ENCODE measurements around the gene MCC. TPM values are rescaled to one million over a fixed set of nuclear protein-coding genes. Genes with fewer than 3 reads are reported as not detected.

Gene MCC
- total RNA-seq, 1 experiment from 2014 or later: 23.5 TPM

DNA sequence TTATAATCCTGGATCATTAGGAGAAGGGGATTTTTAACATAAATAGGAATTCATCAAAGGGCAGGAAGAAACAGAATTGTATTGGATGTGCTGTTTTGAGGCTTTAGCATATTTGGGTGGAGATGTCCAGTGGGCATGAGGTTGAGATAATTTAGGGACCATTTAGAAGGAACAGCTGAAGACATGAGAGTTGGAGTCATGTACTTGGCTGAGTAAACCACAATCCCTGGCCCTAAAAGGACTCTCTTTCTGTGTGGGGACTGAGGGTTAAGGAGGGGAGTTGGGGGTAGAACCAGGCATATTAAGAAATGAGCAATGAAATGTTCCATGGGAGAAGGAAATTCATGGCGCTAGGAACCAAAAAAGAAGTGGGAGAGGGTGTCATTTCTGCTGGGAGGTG lies 450.1 kb downstream of the MCC start:
- Mint-ChIP-seq H3K9me3 (no peaks in the 10 kb centered on the region), H3K27me3 (ENCODE audit: low read depth) (no peaks in the 10 kb centered on the region), H3K27ac (no peak overlapping the region), H3K4me1 (peaks cover 34% of the 10 kb centered on the region), H3K36me3 (peaks cover 3% of the 10 kb centered on the region), H3K4me3 (no peak overlapping the region)
- no peak for TF ChIP-seq ZNF416 (CRISPR knock-in tag; IDR thresholded peaks at IDR 0.05)
- TF ChIP-seq, protein P1, sequence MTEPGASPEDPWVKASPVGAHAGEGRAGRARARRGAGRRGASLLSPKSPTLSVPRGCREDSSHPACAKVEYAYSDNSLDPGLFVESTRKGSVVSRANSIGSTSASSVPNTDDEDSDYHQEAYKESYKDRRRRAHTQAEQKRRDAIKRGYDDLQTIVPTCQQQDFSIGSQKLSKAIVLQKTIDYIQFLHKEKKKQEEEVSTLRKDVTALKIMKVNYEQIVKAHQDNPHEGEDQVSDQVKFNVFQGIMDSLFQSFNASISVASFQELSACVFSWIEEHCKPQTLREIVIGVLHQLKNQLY (CRISPR knock-in tag; IDR thresholded peaks at IDR 0.05): no peak
- TF ChIP-seq ZNF317 (CRISPR knock-in tag; IDR thresholded peaks at IDR 0.05; ENCODE audit: borderline replicate concordance, low read depth): no peak
- TF ChIP-seq, protein P2, sequence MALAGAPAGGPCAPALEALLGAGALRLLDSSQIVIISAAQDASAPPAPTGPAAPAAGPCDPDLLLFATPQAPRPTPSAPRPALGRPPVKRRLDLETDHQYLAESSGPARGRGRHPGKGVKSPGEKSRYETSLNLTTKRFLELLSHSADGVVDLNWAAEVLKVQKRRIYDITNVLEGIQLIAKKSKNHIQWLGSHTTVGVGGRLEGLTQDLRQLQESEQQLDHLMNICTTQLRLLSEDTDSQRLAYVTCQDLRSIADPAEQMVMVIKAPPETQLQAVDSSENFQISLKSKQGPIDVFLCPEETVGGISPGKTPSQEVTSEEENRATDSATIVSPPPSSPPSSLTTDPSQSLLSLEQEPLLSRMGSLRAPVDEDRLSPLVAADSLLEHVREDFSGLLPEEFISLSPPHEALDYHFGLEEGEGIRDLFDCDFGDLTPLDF (CRISPR knock-in tag; IDR thresholded peaks at IDR 0.05): no peak
- TF ChIP-seq, protein P3, sequence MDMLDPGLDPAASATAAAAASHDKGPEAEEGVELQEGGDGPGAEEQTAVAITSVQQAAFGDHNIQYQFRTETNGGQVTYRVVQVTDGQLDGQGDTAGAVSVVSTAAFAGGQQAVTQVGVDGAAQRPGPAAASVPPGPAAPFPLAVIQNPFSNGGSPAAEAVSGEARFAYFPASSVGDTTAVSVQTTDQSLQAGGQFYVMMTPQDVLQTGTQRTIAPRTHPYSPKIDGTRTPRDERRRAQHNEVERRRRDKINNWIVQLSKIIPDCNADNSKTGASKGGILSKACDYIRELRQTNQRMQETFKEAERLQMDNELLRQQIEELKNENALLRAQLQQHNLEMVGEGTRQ (CRISPR knock-in tag; IDR thresholded peaks at IDR 0.05): no peak
- TF ChIP-seq JUN (CRISPR knock-in tag; IDR thresholded peaks at IDR 0.05): no peak
- TF ChIP-seq ZNF232 (CRISPR knock-in tag; IDR thresholded peaks at IDR 0.05): no peak
- TF ChIP-seq FOXK1 (CRISPR knock-in tag; IDR thresholded peaks at IDR 0.05): no peak
- TF ChIP-seq TEAD4 (CRISPR knock-in tag; IDR thresholded peaks at IDR 0.05): no peak
- TF ChIP-seq KAT7 (CRISPR knock-in tag; IDR thresholded peaks at IDR 0.05; ENCODE audit: borderline replicate concordance): no peak
- TF ChIP-seq, protein P4, sequence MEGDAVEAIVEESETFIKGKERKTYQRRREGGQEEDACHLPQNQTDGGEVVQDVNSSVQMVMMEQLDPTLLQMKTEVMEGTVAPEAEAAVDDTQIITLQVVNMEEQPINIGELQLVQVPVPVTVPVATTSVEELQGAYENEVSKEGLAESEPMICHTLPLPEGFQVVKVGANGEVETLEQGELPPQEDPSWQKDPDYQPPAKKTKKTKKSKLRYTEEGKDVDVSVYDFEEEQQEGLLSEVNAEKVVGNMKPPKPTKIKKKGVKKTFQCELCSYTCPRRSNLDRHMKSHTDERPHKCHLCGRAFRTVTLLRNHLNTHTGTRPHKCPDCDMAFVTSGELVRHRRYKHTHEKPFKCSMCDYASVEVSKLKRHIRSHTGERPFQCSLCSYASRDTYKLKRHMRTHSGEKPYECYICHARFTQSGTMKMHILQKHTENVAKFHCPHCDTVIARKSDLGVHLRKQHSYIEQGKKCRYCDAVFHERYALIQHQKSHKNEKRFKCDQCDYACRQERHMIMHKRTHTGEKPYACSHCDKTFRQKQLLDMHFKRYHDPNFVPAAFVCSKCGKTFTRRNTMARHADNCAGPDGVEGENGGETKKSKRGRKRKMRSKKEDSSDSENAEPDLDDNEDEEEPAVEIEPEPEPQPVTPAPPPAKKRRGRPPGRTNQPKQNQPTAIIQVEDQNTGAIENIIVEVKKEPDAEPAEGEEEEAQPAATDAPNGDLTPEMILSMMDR (IDR thresholded peaks at IDR 0.05): no peak
- TF ChIP-seq TEAD1 (CRISPR knock-in tag; IDR thresholded peaks at IDR 0.05): no peak
- no peak for TF ChIP-seq ELF4 (CRISPR knock-in tag; IDR thresholded peaks at IDR 0.05; ENCODE audit: low read depth)
- no peak for TF ChIP-seq SP1 (CRISPR knock-in tag; conservative IDR thresholded peaks at IDR 0.05)
- ChIA-PET POLR2A (interaction anchor here (0.6 kb wide), 1 partner anchor 12 kb away, joined by 6 read pairs; no protein-coding TSS in a partner anchor), CTCF (no interaction called here)
- ATAC-seq: no peak
- no peak for DNase-seq (ENCODE audit: low spot score)

DNA sequence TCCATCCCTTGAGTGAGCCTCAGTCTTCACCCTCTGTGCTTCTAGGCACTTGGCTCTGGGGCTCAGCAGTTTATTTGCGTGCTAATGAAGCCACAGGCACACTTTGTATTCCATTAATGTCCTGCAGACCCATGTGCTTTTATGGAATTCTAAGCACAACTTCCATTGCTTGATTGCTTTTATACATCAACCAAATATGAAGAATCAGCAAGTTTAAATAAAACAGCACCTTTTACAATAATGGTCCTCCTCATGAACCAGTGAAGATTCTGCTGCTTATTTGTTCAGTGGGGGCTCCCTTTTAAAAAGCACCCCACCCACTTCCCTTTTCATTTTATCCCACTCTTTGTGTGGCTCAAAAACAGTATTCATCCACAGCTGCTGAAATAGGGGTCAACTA lies 451.4 kb downstream of the MCC start:
- H3K4me3 Mint-ChIP-seq: no peak overlapping the region
- H3K4me1 Mint-ChIP-seq: peaks cover 42% of the 10 kb centered on the region
- ChIA-PET CTCF (interaction anchor here (0.6 kb wide), 1 partner anchor 40 kb away, joined by 3 read pairs; no protein-coding TSS in a partner anchor), POLR2A (no interaction called here)
- peaks cover under 1% of the 10 kb centered on the region; the same call in 1 of the 2 replicates for H3K36me3 Mint-ChIP-seq
- H3K27me3 Mint-ChIP-seq (ENCODE audit: low read depth): no peaks in the 10 kb centered on the region
- no peak for DNase-seq (ENCODE audit: low spot score)
- H3K9me3 Mint-ChIP-seq: no peaks in the 10 kb centered on the region
- TF ChIP-seq JAZF1 (CRISPR knock-in tag; IDR thresholded peaks at IDR 0.05) (no peak), GABPB1 (CRISPR knock-in tag; IDR thresholded peaks at IDR 0.05) (no peak), IRF2 (CRISPR knock-in tag; IDR thresholded peaks at IDR 0.05; ENCODE audit: borderline replicate concordance, low read depth) (no peak), SMAD3 (CRISPR knock-in tag; IDR thresholded peaks at IDR 0.05; ENCODE audit: borderline replicate concordance) (no peak)
- TF ChIP-seq, protein P5, sequence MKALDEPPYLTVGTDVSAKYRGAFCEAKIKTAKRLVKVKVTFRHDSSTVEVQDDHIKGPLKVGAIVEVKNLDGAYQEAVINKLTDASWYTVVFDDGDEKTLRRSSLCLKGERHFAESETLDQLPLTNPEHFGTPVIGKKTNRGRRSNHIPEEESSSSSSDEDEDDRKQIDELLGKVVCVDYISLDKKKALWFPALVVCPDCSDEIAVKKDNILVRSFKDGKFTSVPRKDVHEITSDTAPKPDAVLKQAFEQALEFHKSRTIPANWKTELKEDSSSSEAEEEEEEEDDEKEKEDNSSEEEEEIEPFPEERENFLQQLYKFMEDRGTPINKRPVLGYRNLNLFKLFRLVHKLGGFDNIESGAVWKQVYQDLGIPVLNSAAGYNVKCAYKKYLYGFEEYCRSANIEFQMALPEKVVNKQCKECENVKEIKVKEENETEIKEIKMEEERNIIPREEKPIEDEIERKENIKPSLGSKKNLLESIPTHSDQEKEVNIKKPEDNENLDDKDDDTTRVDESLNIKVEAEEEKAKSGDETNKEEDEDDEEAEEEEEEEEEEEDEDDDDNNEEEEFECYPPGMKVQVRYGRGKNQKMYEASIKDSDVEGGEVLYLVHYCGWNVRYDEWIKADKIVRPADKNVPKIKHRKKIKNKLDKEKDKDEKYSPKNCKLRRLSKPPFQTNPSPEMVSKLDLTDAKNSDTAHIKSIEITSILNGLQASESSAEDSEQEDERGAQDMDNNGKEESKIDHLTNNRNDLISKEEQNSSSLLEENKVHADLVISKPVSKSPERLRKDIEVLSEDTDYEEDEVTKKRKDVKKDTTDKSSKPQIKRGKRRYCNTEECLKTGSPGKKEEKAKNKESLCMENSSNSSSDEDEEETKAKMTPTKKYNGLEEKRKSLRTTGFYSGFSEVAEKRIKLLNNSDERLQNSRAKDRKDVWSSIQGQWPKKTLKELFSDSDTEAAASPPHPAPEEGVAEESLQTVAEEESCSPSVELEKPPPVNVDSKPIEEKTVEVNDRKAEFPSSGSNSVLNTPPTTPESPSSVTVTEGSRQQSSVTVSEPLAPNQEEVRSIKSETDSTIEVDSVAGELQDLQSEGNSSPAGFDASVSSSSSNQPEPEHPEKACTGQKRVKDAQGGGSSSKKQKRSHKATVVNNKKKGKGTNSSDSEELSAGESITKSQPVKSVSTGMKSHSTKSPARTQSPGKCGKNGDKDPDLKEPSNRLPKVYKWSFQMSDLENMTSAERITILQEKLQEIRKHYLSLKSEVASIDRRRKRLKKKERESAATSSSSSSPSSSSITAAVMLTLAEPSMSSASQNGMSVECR (CRISPR knock-in tag; IDR thresholded peaks at IDR 0.05; ENCODE audit: borderline replicate concordance): no peak
- no peak for ATAC-seq
- H3K27ac Mint-ChIP-seq: no peak overlapping the region
